OCI-LY3 (cell line): ENCODE measurements around the gene JAKMIP1.

Experiments used
- EZH2phosphoT487 ChIP-seq: fragments of 200-600 bp; shearing (Covaris generic); IDR thresholded peaks from 2 replicates; pipeline ENCODE4 v1.6.1; 2018; ENCODE audit warnings: antibody characterized with exemption, mixed run types, low read depth
- TF ChIP-seq, protein P1 (sequence below): fragments of 200-600, 300-600 bp; sonication (generic); IDR thresholded peaks from 2 replicates; pipeline ENCODE4 v1.5.1; 2014; ENCODE audit warnings: antibody characterized with exemption, low read length, low read depth

GRCh38 chr4:6107886-6108285 lies 92.5 kb downstream of the JAKMIP1 start:
- TF ChIP-seq, protein P1, sequence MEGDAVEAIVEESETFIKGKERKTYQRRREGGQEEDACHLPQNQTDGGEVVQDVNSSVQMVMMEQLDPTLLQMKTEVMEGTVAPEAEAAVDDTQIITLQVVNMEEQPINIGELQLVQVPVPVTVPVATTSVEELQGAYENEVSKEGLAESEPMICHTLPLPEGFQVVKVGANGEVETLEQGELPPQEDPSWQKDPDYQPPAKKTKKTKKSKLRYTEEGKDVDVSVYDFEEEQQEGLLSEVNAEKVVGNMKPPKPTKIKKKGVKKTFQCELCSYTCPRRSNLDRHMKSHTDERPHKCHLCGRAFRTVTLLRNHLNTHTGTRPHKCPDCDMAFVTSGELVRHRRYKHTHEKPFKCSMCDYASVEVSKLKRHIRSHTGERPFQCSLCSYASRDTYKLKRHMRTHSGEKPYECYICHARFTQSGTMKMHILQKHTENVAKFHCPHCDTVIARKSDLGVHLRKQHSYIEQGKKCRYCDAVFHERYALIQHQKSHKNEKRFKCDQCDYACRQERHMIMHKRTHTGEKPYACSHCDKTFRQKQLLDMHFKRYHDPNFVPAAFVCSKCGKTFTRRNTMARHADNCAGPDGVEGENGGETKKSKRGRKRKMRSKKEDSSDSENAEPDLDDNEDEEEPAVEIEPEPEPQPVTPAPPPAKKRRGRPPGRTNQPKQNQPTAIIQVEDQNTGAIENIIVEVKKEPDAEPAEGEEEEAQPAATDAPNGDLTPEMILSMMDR, result no peak
- no peak for TF ChIP-seq EZH2phosphoT487
